Testis (tissue), 3 donors: ENCODE data around the gene RNU1-3. TPM values are rescaled to one million over a fixed set of nuclear protein-coding genes. Genes with fewer than 3 reads are reported as not detected.
"Not testable (repeated sequence)": the region's sequence is repeated elsewhere in the genome, so short reads cannot be mapped to it uniquely, and the experiment has no call there.

Source experiments
- DNase-seq: peaks from one replicate; pipeline ENCODE4 v3.0.0-alpha.2; 2019
- H3K27ac ChIP-seq, 2 donors: fragments of 200-600 bp; sonication (generic); one replicate each; pipeline ENCODE4 v1.5.1; 2019
- H3K27me3 ChIP-seq: fragments of 200-600 bp; sonication (generic); one replicate; pipeline ENCODE4 v1.5.1; 2019
- H3K36me3 ChIP-seq: fragments of 200-600 bp; sonication (generic); one replicate; pipeline ENCODE4 v1.5.1; 2017; ENCODE audit warnings: low read depth; ENCODE audit errors: missing control alignments
- H3K4me1 ChIP-seq: fragments of 200-600 bp; sonication (generic); one replicate; pipeline ENCODE4 v1.5.1; 2019
- H3K4me3 ChIP-seq, 2 donors: fragments of 200-600 bp; sonication (generic); one replicate each; pipeline ENCODE4 v1.5.1; 2017 to 2019
- H3K9me3 ChIP-seq: fragments of 200-600 bp; sonication (generic); one replicate; pipeline ENCODE4 v1.5.1; 2017
- POLR2A ChIP-seq: fragments of 450-650 bp; IDR thresholded peaks from one replicate; pipeline ENCODE4 v1.6.1; 2017; ENCODE audit warnings: antibody characterized with exemption, mild to moderate bottlenecking, moderate library complexity
- WGBS, 2 donors: methylation state at CpG; one replicate each; pipeline ENCODE4 v1.1.5; 2018; 5-methylcytosine and 5-hydroxymethylcytosine counted together
- intact Hi-C: fragments of 100-400 bp; cut with DNase I; formaldehyde crosslinking; loops from one replicate; pipeline ENCODE4 v1.15.1; 2023; ENCODE audit warnings: low total_unique reads
- polyA plus RNA-seq: library from polyadenylated mRNA; stranded (reverse); fragments of 350-450 nt; fragmentation: Illumina TruSeq; extraction: RNeasy Lipid Tissue Mini Kit (QIAGEN cat#74804); gene quantifications from one replicate; pipeline ENCODE4 v1.2.3, GENCODE V29; 2014; ENCODE audit warnings: low read depth, low replicate concordance; ENCODE audit not compliant: insufficient read depth
- small RNA-seq, 2 donors: library from RNA; depleted of rRNA; stranded (forward); fragments of <200 nt; gene quantifications; one replicate each; pipeline ENCODE3, GENCODE V24; 2016
- total RNA-seq, 2 donors: library from RNA; depleted of rRNA; stranded (reverse); fragments of >200 nt; gene quantifications; one replicate each; pipeline ENCODE4 v1.2.3, GENCODE V29; 2016
- TF ChIP-seq, protein P1 (sequence below), 3 experiments: fragments of 450-650 bp in 2 of 3; fragments of 200-600 bp in 1 of 3; sonication (generic) in 1 of 3; IDR thresholded peaks; one replicate each; pipeline ENCODE4 v1.5.1; 2016 to 2019; ENCODE audit warnings: antibody characterized with exemption in 3 of 3, mild to moderate bottlenecking in 2 of 3, moderate library complexity in 1 of 3

Gene RNU1-3
- total and polyA plus RNA-seq, 3 donors from 2014 or later, result under 0.01 to 18.9 (median under 0.01) TPM

DNA sequence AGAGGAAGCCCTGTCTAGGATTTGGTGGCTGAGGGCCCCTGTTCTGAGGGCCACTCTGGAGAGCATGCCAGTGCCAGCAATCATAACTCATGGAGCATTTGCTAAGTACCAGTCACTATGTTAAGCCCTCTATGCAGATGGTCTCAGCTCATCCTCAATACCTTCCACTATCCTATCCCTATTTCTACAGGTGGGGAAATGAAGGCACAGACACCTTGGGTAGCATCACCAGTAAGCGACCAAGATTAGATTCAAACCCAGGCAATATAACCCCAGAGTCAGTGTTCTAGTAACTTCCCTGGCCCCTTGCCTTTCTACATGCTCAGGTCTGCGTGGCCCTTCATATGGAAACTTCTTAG is 45.5 kb downstream of the RNU1-3 start:
- TF ChIP-seq, protein P1, sequence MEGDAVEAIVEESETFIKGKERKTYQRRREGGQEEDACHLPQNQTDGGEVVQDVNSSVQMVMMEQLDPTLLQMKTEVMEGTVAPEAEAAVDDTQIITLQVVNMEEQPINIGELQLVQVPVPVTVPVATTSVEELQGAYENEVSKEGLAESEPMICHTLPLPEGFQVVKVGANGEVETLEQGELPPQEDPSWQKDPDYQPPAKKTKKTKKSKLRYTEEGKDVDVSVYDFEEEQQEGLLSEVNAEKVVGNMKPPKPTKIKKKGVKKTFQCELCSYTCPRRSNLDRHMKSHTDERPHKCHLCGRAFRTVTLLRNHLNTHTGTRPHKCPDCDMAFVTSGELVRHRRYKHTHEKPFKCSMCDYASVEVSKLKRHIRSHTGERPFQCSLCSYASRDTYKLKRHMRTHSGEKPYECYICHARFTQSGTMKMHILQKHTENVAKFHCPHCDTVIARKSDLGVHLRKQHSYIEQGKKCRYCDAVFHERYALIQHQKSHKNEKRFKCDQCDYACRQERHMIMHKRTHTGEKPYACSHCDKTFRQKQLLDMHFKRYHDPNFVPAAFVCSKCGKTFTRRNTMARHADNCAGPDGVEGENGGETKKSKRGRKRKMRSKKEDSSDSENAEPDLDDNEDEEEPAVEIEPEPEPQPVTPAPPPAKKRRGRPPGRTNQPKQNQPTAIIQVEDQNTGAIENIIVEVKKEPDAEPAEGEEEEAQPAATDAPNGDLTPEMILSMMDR (IDR thresholded peaks at IDR 0.05), result peak in 1 of 3 experiments; percentile 17
- no peak for TF ChIP-seq POLR2A
- intact Hi-C loops, result no loop called here
- Histone ChIP-seq H3K27me3 (no peaks in the 10 kb centered on the region), H3K4me1 (no peaks in the 10 kb centered on the region), H3K4me3 (no peak overlapping the region), H3K9me3 (no peaks in the 10 kb centered on the region), H3K27ac (no peak overlapping the region), H3K36me3 (no peaks in the 10 kb centered on the region)
- WGBS, 2 donors, result 92 to 94% methylated on average over 2 of the region's 2 CpGs
- DNase-seq, result no peak

DNA sequence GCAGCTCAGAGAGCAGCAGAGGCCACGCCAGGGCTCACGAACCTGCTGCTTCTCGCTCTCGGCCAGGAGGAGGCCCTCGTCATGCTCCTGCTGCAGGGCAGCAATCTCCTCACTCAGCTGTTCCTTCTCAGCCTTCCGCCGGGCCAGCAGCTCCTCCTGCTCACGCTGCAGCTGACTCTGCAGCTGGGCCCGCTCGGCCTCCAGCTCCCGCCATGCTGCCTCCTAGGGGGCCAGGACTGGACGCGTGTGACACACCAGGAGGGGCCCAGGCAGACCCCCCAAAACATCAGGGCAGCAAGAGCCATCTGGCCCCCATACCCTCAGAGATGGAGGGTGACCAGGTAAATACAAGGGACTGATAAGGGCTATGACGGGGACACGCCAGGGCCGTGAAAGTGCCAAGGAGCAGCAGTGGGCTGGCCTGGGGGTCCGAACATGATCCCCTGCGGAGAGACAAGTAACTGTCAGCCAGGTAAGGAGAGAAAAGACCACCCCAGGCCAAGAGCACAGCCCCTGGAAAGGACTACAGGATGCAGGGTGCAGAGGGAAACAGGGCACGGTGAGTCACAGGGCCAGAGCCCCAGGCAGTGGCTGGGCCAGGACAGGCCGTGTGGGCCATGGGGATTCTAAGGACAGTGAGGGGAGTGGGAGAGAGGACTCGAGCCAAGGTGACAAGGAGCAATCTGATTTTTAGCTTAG is 46.8 kb downstream of the RNU1-3 start:
- H3K27me3 ChIP-seq, H3K36me3 ChIP-seq, intact Hi-C loops, H3K4me1 ChIP-seq, H3K9me3 ChIP-seq, H3K4me3 ChIP-seq, H3K27ac ChIP-seq: not testable (repeated sequence)
- 86 to 88% methylated on average over 21 of the region's 21 CpGs for WGBS, 2 donors
- peak; percentile 13 for DNase-seq

DNA sequence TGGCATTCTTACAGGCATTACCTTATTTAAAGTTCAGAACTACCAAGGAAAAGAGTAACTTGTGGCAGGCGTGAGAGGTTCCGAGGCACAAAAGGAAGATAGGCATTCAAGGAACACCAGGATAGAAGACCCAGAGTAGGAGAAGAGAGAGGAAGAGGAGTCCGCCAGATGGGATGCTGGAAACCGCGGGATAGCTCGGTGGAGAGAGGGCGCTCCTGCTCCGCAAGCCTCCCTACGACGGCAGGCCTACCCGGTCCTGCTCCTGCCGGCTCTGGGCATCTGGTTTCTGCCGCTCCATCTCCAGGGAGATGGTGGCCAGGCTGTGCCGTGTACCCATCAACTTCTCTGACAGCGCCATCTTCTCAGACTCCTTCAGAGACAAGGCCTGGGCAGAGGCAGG is 48.0 kb downstream of the RNU1-3 start:
- TF ChIP-seq, protein P1 (IDR thresholded peaks at IDR 0.05), result no peak
- TF ChIP-seq POLR2A, result no peak
- WGBS, 2 donors, result 81 to 85% methylated on average over 15 of the region's 15 CpGs
- no peak for DNase-seq
- Histone ChIP-seq H3K4me3 (no peak overlapping the region), H3K9me3 (no peaks in the 10 kb centered on the region), H3K27ac (no peak overlapping the region), H3K4me1 (peaks cover 5% of the 10 kb centered on the region), H3K36me3 (no peaks in the 10 kb centered on the region), H3K27me3 (no peaks in the 10 kb centered on the region)
- intact Hi-C loops, result no loop called here

DNA sequence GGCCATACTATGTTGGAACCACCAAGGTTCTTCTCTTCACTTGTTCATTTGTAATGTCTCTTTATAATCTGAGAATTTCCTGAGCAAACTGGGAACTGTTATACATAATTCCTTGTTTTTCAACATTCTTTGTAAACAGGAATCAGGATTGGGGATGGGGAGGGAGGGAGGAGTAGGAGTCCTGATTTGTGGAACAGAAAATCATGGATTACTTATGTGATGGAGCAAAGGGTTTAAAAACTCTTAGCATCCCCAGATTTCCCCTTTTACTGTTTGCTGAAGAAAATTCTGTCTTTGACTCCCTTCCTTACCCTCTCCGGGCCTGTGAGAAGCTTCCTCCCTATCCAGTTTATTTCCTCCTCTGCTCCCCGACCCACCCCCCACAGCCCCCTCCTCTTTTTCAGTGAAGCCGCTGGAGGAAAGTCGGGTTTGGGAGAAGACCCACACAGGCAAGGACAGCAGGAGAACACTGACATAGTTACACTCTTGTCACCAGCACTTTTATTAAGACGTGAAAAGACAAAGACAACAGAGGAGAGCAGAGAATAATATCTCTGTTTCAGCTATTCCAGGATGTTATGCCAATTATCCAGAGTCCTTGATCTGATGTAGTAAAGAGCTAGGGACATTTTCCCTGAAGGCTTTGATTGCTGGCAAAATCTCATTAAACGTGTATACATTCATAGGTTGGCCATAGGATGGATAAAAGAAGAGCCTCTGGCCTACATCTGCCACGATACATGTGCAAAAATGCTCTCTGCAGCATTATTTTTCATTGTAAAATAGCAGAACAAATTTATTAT is 48.8 kb downstream of the RNU1-3 start:
- no peaks in the 10 kb centered on the region for H3K9me3 ChIP-seq
- no peaks in the 10 kb centered on the region for H3K27me3 ChIP-seq
- TF ChIP-seq, protein P1 (IDR thresholded peaks at IDR 0.05), result no peak
- no peak for TF ChIP-seq POLR2A
- intact Hi-C loops, result no loop called here
- WGBS, 2 donors, result 71 to 74% methylated on average over 7 of the region's 7 CpGs
- no peak overlapping the region for H3K4me3 ChIP-seq
- H3K4me1 ChIP-seq, result peaks cover 6% of the 10 kb centered on the region
- H3K27ac ChIP-seq, result no peak overlapping the region
- H3K36me3 ChIP-seq, result no peaks in the 10 kb centered on the region
- DNase-seq, result no peak

DNA sequence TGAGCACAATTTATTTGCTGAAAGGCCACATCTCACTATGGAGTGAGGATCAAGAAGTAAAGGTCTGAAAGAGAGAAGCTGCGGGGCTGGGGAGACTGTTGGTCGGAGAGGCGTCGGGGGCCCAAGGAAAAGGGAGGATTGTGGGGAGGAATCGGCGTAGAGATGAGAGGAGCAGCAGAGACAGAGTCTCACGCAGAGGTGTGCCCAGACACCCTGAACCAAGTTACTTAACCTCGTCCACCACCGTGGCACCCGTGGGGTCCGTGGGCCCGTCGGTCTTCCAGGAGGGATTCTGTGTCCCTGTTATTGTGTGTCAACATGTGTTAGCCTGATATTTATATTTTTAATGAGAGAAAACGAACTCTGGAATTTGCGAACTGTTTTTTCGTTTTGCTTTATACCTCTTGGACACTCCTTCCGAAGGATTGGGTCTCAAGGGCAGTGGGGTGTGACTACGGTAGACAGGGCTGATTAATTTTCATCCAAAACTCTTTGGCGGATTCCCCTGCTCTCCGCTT is 49.6 kb downstream of the RNU1-3 start:
- Histone ChIP-seq H3K27me3 (no peaks in the 10 kb centered on the region), H3K4me1 (peaks cover 10% of the 10 kb centered on the region), H3K27ac (no peak overlapping the region), H3K9me3 (no peaks in the 10 kb centered on the region), H3K36me3 (no peaks in the 10 kb centered on the region), H3K4me3 (no peak overlapping the region)
- intact Hi-C loops, result no loop called here
- WGBS, 2 donors, result 84 to 86% methylated on average over 20 of the region's 20 CpGs
- TF ChIP-seq POLR2A, result no peak
- TF ChIP-seq, protein P1 (IDR thresholded peaks at IDR 0.05), result no peak
- no peak for DNase-seq

Small RNAs within 50 kb of the gene (small RNA-seq; reads per million reads assigned to genes)
- gene RNU1-3, result 0 reads per million in 2 donors

Other genes with a start within 250 kb of the RNU1-3 start
- gene SPATA21, start 229.5 kb downstream of the RNU1-3 start, total RNA-seq, result 1 to 10 TPM; 2.7 to 6.0 TPM
- 10.2 TPM for gene SPATA21, start 229.5 kb downstream of the RNU1-3 start, polyA plus RNA-seq
- 100 to 1,000 TPM in 1 of 2 donors, 10 to 100 TPM in 1; 96.8 to 113 TPM for gene NECAP2, start 226.2 kb downstream of the RNU1-3 start, total RNA-seq
- 88.2 TPM for gene NECAP2, start 226.2 kb downstream of the RNU1-3 start, polyA plus RNA-seq
- under 1 TPM; under 0.01 TPM for gene RNU1-1, start 152.7 kb downstream of the RNU1-3 start, total RNA-seq
- 18.9 TPM for gene RNU1-1, start 152.7 kb downstream of the RNU1-3 start, polyA plus RNA-seq
- gene NBPF1, start 53.4 kb downstream of the RNU1-3 start, total RNA-seq, result 100 to 1,000 TPM in 1 of 2 donors, 10 to 100 TPM in 1; 75.6 to 109 TPM
- 93.9 TPM for gene NBPF1, start 53.4 kb downstream of the RNU1-3 start, polyA plus RNA-seq
- gene RNU1-4, start 73.6 kb upstream of the RNU1-3 start, total RNA-seq, result under 1 TPM; under 0.01 TPM
- 18.9 TPM for gene RNU1-4, start 73.6 kb upstream of the RNU1-3 start, polyA plus RNA-seq
- gene RNU1-2, start 229.0 kb upstream of the RNU1-3 start, total RNA-seq, result under 1 TPM; under 0.01 TPM
- 18.9 TPM for gene RNU1-2, start 229.0 kb upstream of the RNU1-3 start, polyA plus RNA-seq